GM10266 (cell line): ENCODE measurements around the gene FAM222A.

Experiments
- DNase-seq: peaks from one replicate; pipeline ENCODE4 v3.0.0; 2012; ENCODE audit errors: extremely low spot score
- CTCF ChIP-seq: IDR thresholded peaks from 2 replicates; pipeline ENCODE4 v1.5.1; 2012; ENCODE audit warnings: mild to moderate bottlenecking, low read depth; ENCODE audit not compliant: control insufficient read depth, insufficient read depth; ENCODE audit errors: missing control alignments

The FAM222A gene

GRCh38 chr12:109722022-109722720 lies 8.5 kb downstream of the FAM222A start:
- no peak for DNase-seq
- TF ChIP-seq CTCF: no peak

- DNase-seq: no peak
- TF ChIP-seq CTCF: no peak
These were observed 9.1 kb downstream of the FAM222A start for GRCh38 chr12:109722721-109723094.

- TF ChIP-seq CTCF: no peak
- no peak for DNase-seq
These were observed 9.8 kb downstream of the FAM222A start for GRCh38 chr12:109723311-109723881.

GRCh38 chr12:109724321-109724892 lies 10.8 kb downstream of the FAM222A start:
- DNase-seq: no peak

GRCh38 chr12:109725321-109726105 lies 11.9 kb downstream of the FAM222A start:
- no peak for DNase-seq
- no peak for TF ChIP-seq CTCF

More at GRCh38 chr12:109724321-109724892, 10.8 kb downstream of the FAM222A start:
- no peak for TF ChIP-seq CTCF

- TF ChIP-seq CTCF: no peak
- no peak for DNase-seq
These were observed 12.5 kb downstream of the FAM222A start for GRCh38 chr12:109726106-109726497.
